Fibroblast of lung (primary cell): Measurements from ENCODE around the gene NOS1AP.

ENCODE experiments used
- EZH2 ChIP-seq: IDR thresholded peaks from 2 replicates; pipeline ENCODE4 v1.5.1; 2012; ENCODE audit warnings: low read length, control low read depth, mild to moderate bottlenecking; ENCODE audit errors: missing control alignments
- TF ChIP-seq, protein P1 (sequence below), 2 donors: IDR thresholded peaks in 1 of 2; conservative IDR thresholded peaks in 1 of 2; 1 replicate in 1 of 2; 2 replicates in 1 of 2; pipeline ENCODE4 v1.5.1; 2011 to 2012; ENCODE audit warnings: low read length in 2 of 2, control low read depth in 1 of 2, inconsistent platforms in 1 of 2, low read depth in 1 of 2, mild to moderate bottlenecking in 1 of 2

DNA sequence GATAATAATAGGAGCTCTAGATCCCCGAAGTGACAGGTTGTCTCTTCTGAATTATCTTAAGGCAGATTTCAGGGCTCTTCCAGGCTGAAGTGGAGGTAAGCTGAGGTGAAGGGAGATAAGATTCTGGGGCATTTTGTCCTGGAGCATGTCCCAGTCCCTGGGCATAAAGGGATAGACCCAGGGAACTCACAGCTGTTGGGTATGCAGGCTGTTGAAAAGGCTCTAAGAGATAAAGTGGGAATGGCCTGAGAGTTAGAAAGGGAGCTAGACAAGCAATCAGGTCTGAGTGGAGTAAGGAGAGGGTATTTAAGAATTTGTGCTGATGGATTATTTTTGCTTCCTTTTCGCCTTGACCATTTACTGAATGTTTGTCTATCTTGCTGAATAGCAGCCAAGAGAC lies 123.7 kb downstream of the NOS1AP start:
- TF ChIP-seq, protein P1, sequence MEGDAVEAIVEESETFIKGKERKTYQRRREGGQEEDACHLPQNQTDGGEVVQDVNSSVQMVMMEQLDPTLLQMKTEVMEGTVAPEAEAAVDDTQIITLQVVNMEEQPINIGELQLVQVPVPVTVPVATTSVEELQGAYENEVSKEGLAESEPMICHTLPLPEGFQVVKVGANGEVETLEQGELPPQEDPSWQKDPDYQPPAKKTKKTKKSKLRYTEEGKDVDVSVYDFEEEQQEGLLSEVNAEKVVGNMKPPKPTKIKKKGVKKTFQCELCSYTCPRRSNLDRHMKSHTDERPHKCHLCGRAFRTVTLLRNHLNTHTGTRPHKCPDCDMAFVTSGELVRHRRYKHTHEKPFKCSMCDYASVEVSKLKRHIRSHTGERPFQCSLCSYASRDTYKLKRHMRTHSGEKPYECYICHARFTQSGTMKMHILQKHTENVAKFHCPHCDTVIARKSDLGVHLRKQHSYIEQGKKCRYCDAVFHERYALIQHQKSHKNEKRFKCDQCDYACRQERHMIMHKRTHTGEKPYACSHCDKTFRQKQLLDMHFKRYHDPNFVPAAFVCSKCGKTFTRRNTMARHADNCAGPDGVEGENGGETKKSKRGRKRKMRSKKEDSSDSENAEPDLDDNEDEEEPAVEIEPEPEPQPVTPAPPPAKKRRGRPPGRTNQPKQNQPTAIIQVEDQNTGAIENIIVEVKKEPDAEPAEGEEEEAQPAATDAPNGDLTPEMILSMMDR (conservative IDR thresholded peaks at IDR 0.05 in 1 of 2, IDR thresholded peaks at IDR 0.05 in 1 of 2; ENCODE audit: low read depth in 1 of 2, low read length in 2 of 2) = no peak
- no peak for TF ChIP-seq EZH2
